ENCODE data around the gene RASA1. TPM values are rescaled to one million over a fixed set of nuclear protein-coding genes. Genes with fewer than 3 reads are reported as not detected.

Gene RASA1
- total RNA-seq, 1 experiment from 2014 or later = 40.1 TPM

GRCh38 chr5:87258507-87258906, 9.2 kb upstream of the RASA1 start:
- Histone ChIP-seq H3K9ac (ENCODE audit: low read length) (no peak overlapping the region), H2AFZ (ENCODE audit: low read length) (no peak overlapping the region), H3K4me2 (ENCODE audit: low read length) (no peak overlapping the region), H3K4me3 (ENCODE audit: low read length) (no peak overlapping the region), H4K20me1 (ENCODE audit: low read length) (no peaks in the 10 kb centered on the region), H3K79me2 (ENCODE audit: low read length) (no peaks in the 10 kb centered on the region), H3K27ac (ENCODE audit: low read length) (no peak overlapping the region), H3F3A (ENCODE audit: low read length, unreplicated experiment) (no peaks in the 10 kb centered on the region), H3K9me2 (replicated peaks; ENCODE audit: low read length) (no peaks in the 10 kb centered on the region), H3K4me1 (ENCODE audit: insufficient read depth, low read length) (no peaks in the 10 kb centered on the region), H3K9me3 (ENCODE audit: low read length) (no peaks in the 10 kb centered on the region), H3K27me3 (ENCODE audit: low read length) (no peaks in the 10 kb centered on the region), H3K36me3 (ENCODE audit: low read depth, low read length) (no peaks in the 10 kb centered on the region)
- no peak for ATAC-seq
- no peak for TF ChIP-seq CTCF (conservative IDR thresholded peaks at IDR 0.05; ENCODE audit: low read depth, low read length)
- TF ChIP-seq EZH2phosphoT487 (IDR thresholded peaks at IDR 0.05; ENCODE audit: borderline replicate concordance, low read length) = no peak
- TF ChIP-seq EZH2 (IDR thresholded peaks at IDR 0.05; ENCODE audit: low read length, unreplicated experiment) = no peak
- intact Hi-C loops (cut with micrococcal nuclease) = no loop called here
- DNase-seq = no peak
- POLR2A ChIA-PET (ENCODE audit: unreplicated experiment) = no interaction called here
- CTCF ChIA-PET = no interaction called here
- BruUV-seq (replicated peaks) = no TSS peak

- no peaks in the 10 kb centered on the region for H3F3A ChIP-seq (ENCODE audit: low read length, unreplicated experiment)
- H3K4me3 ChIP-seq (ENCODE audit: low read length) = no peak overlapping the region
- ChIA-PET POLR2A (ENCODE audit: unreplicated experiment) (no interaction called here), CTCF (interaction anchor here (0.5 kb wide), 1 partner anchor 99 kb away, joined by 4 read pairs; no protein-coding TSS in a partner anchor)
- H3K9ac ChIP-seq (ENCODE audit: low read length) = no peak overlapping the region
- no TSS peak for BruUV-seq (replicated peaks)
- intact Hi-C loops (cut with micrococcal nuclease) = no loop called here
- H3K36me3 ChIP-seq (ENCODE audit: low read depth, low read length) = no peaks in the 10 kb centered on the region
- no peak for ATAC-seq
- H3K27ac ChIP-seq (ENCODE audit: low read length) = no peak overlapping the region
- H3K9me3 ChIP-seq (ENCODE audit: low read length) = no peaks in the 10 kb centered on the region
- TF ChIP-seq CTCF (conservative IDR thresholded peaks at IDR 0.05; ENCODE audit: low read depth, low read length) (no peak), EZH2 (IDR thresholded peaks at IDR 0.05; ENCODE audit: low read length, unreplicated experiment) (no peak), EZH2phosphoT487 (IDR thresholded peaks at IDR 0.05; ENCODE audit: borderline replicate concordance, low read length) (no peak)
- H3K9me2 ChIP-seq (replicated peaks; ENCODE audit: low read length) = no peaks in the 10 kb centered on the region
- H3K27me3 ChIP-seq (ENCODE audit: low read length) = no peaks in the 10 kb centered on the region
- no peaks in the 10 kb centered on the region for H3K4me1 ChIP-seq (ENCODE audit: insufficient read depth, low read length)
- no peaks in the 10 kb centered on the region for H3K79me2 ChIP-seq (ENCODE audit: low read length)
- no peak overlapping the region for H3K4me2 ChIP-seq (ENCODE audit: low read length)
- H2AFZ ChIP-seq (ENCODE audit: low read length) = peak overlapping the region; percentile 51; the same call in 1 of the 2 replicates
- no peaks in the 10 kb centered on the region for H4K20me1 ChIP-seq (ENCODE audit: low read length)
- no peak for DNase-seq
Observed at GRCh38 chr5:87260604-87261192, 7.0 kb upstream of the RASA1 start.

- Histone ChIP-seq H4K20me1 (ENCODE audit: low read length) (no peaks in the 10 kb centered on the region), H3K79me2 (ENCODE audit: low read length) (peaks cover 6% of the 10 kb centered on the region), H3K4me3 (ENCODE audit: low read length) (no peak overlapping the region), H3K9ac (ENCODE audit: low read length) (no peak overlapping the region), H3K9me2 (replicated peaks; ENCODE audit: low read length) (no peaks in the 10 kb centered on the region), H3K9me3 (ENCODE audit: low read length) (no peaks in the 10 kb centered on the region), H3K4me1 (ENCODE audit: insufficient read depth, low read length) (peaks cover 6% of the 10 kb centered on the region; the same call in 1 of the 2 replicates), H2AFZ (ENCODE audit: low read length) (peak overlapping the region; percentile 16; the same call in 1 of the 2 replicates), H3F3A (ENCODE audit: low read length, unreplicated experiment) (no peaks in the 10 kb centered on the region), H3K4me2 (ENCODE audit: low read length) (no peak overlapping the region), H3K27ac (ENCODE audit: low read length) (no peak overlapping the region), H3K27me3 (ENCODE audit: low read length) (no peaks in the 10 kb centered on the region), H3K36me3 (ENCODE audit: low read depth, low read length) (no peaks in the 10 kb centered on the region)
- ChIA-PET CTCF (no interaction called here), POLR2A (ENCODE audit: unreplicated experiment) (no interaction called here)
- BruUV-seq (replicated peaks) = no TSS peak
- TF ChIP-seq EZH2 (IDR thresholded peaks at IDR 0.05; ENCODE audit: low read length, unreplicated experiment) (no peak), EZH2phosphoT487 (IDR thresholded peaks at IDR 0.05; ENCODE audit: borderline replicate concordance, low read length) (no peak), CTCF (conservative IDR thresholded peaks at IDR 0.05; ENCODE audit: low read depth, low read length) (no peak)
- no peak for DNase-seq
- intact Hi-C loops (cut with micrococcal nuclease) = no loop called here
- ATAC-seq = no peak
Observed at GRCh38 chr5:87263498-87263897, 4.2 kb upstream of the RASA1 start.

Data from PC-3 (cell line).